Activated effector memory CD4-positive, alpha-beta T cell treated with Interleukin-2 at 50 U/mL for 16 hours (primary cell): ENCODE measurements around the gene CFAP46.
"Not testable (repeated sequence)": the region's sequence is repeated elsewhere in the genome, so short reads cannot be mapped to it uniquely, and the experiment has no call there.

Experiments used
- DNase-seq: peaks from one replicate; pipeline ENCODE4 v3.0.0-alpha.2; 2020

The CFAP46 gene

DNA sequence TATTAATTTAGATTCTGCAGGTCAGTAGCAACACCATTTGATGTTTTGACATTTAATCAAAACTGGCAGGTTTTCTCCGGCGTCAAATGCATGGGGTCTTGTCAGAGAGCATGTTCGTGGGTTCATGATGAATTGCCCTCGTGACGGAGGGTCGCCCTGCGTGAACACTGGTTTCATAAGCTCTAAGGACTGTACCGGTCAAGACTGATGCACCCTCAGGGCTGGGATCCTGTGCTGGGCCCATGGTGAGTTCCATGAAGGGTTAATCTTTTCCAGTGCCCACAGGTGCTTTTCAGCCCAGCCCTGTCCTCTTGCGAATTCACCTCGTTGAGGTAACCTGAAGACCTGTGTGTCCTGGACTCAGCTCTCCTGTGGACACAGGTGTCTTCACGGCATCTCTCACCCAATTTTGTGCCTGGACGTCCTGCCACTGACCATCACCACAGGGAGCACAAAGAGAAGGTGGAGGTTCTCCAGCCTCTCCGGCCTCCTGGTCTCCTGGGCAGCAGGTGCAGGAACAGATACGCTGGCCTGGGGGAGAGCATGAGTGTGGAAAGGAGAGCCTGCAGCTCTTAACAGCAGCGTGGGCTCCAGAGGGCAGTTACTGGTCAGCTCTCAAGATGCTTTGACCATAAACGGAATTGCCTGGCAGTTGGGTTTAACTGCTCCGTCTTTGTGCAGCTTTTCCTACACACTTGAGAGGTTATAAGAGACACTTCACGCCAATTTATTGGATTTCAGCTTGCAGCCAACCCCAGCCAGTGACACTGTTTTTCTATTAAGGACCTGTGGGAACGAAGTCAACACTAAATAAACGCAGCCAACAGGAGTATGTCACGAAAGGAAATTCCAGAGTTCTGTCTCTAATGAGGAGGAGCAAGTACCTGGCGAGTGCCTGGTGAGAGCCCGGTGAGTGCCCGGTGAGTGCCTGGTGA lies 37.4 kb upstream of the CFAP46 start:
- no peak for DNase-seq

DNA sequence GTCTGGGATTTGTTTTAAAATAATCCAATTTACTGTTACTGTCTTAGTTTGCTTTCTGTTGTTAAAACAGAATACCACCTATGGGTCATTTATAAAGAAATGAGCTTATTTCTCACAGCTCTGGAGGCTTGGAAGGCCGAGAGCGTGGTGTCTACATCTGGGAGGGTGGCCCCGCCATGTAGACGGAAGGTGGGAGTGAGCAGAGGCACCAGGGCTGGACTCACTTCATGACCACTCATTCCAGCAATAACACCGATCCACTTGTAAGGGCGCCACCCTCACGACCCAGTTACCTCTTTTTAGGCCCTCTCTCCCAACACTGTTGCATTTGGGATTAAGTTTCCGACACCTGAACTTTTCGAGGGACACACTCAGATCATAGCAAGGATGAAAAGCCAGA lies 36.2 kb upstream of the CFAP46 start:
- no peak for DNase-seq

DNA sequence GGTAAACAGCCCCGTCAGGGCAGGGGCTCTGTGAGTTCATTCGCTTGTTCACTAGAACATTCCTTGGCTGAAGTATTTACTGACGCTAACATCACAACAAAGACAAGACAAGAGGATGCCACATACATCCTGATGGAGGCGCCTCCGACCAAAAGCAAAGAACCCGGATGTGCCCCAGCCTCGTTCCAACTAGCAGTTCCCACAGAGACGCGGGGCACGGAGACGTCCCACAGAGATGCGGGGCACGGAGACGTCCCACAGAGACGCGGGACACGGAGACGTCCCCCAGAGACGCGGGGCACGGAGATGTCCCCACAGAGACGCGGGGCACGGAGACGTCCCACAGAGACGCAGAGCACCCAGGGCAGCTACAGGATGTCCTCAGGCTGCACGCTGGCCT lies 35.4 kb upstream of the CFAP46 start:
- no peak for DNase-seq

DNA sequence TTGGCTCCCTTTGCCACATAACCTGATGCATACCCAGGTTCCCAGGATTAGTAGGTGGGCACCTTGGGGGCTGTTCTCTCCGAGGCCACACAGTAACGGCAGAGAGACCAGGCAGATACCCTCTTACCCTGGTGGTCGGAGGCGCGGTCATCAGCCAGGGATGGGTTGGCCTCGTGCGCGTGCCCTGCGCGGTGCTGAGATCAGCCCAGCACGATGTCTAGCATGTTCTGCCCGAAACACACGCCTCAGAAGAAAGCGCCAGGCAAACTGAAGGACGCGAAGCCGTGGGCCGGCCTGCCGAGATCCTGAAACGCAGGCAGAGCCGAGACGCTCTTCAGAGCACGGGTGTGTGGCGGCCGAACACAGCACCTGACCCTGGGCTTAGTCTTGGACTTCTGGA lies 34.7 kb upstream of the CFAP46 start:
- no peak for DNase-seq

DNA sequence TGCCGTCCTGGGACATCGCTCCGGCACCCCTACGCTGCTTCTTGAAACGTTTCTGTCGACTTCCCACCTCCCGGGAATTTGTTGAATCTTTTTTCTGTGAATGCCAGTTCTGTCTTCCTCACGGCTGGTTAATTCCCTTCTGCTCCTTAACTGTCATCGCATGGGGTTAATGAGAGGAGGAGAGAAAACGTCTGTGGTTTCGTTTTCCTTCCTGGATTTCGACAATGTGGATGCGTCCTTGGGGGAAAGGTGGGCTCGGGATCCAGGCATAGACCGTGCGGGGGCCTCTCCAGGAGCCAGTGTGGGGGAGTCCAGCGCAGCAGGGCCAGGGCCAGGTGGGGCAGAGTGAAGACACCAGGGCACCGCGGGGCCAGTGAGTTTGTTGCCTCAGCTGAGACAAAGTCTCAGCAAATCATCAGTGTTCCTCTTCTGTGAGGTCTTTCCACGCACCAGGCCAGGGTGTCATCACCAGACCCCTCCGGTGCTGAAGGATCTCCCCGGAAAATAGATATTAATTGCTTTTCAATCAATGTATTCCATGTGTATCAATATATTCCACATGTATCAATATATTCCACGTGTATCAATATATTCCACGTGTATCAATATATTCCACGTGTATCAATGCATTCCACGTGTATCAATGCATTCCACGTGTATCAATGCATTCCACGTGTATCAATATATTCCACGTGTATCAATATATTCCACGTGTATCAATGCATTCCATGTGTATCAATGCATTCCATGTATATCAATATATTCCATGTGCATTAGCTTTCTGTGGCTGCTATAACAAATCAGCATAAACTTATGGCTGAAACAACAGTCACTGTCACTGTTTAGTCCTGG lies 33.7 kb upstream of the CFAP46 start:
- DNase-seq: no peak

DNA sequence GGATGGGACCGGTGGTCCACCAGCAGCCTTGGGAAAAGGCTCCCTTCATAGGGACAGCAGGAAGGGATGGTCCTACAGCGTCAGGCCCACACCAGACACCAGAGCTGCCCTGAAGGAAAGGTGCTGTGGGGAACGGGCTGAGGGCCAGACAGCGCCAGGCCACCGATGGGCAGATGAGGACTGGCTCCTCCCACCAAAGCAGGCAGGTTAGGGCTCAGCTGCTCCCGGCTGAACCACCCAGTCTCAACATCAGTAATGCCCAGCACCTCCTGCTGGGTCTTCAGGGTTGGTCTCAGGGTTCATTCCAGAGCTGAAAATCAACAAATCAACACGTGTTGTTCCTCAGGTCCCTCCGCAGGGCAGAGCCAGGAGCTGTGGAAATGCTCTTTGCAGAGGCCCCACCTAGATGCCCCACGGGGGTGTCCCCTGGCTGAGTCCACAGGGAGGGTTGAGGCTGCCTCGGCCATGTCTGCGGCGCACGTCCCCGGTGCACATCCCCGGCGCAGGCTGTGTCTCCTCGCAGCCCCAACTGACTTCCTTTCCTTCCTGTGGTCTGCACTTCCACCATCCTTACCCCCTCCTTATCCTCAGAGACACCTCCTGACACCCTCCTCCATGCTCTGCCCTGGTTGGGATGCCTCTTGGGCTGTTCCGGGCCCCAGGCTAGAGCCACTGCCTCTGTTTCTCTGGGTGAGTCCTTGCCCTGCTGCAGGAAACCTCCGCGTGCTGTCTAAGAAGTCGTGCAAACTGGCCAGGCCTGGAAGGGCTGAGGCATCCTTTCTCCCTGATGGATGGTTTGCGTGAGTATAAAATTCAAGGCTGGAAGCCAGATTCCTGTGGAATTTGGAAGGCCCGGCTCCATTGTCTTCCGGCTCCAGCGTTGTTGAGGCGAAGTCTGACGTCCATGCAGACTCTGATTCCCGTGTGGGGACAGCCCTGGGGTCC lies 32.8 kb upstream of the CFAP46 start:
- no peak for DNase-seq

DNA sequence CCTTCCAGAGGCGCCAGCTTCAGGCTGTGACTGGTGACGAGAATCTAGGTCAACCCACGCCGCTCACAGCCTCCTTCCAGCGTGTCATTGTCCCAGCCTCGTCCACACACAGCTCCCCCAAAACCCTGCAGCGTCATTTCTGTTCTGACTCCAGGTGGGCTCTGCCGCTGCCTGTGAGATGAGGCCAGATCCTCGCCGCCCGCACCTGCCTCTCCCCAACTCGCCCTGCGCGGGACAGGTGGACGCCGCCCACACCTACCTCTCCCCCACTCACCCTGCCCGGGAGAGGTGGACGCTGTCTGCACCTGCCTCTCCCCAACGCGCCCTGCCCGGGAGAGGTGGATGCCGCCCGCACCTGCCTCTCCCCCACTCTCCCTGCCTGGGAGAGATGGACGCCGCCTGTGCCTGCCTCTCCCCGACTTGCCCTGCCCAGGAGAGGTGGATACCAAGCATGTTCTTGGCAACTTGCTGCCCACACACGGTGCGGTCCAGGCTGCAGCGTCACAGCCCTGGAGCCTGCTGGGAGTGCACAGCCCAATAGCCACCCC lies 32.0 kb upstream of the CFAP46 start:
- no peak for DNase-seq

DNA sequence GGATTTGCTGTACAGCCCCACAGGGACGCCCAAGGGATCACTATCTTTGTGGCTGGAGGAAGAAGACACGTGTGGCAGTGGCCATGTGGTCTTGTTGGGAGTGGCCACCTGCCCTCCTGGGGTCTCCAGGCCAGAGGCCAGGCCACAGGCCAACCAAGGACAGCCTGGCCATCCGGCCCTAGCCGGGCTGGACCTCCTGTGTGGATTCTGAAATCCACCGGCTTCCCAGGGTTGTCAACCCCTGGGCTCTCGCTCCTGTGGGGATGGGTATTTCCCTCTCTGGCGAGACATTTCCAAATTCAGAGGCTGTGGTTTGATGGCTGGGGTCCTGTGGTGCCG lies 31.5 kb upstream of the CFAP46 start:
- no peak for DNase-seq

DNA sequence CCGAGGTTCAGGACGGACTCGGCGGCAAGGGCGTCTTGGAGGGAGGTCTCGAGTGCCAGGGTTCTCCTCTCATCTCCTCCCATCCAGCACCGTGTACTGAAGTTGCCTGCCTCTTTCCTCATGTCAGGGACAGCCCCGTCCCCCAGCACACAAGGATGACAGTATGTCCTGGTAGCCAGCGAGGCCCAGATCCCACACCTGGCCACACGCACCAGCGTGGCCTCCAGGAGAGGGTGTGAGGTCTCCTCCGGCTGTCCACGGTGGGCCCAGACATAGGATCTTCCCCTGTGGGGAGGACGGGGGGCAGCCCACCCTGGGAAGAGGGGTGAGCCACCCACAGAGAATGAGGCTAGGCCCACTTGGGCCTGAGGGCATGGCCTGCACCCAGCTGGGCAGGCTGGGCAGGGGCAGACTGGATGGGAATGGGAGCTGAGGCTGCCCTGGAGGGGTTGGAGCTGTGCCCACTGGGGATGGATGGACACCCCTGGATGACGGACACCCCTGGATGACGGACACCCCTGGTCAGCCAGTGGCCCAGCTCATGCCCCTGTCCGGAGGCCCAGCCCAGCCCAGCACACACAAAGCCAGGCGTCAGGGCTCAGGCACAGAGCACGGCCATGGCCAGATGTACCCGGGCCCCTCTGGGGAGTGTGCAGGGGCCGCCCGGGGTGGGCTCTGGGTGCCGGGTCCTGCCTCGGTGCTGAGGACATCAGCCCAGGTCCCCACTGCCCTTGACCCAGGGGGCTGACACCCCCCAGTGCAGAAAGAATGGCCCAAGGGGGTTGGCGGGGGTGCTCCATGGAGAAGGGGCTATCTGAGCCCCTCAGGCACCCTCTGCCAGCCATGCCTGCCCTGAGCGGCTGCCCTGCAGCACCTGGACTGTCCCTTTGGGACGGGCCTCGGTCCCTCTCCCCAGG lies 30.9 kb upstream of the CFAP46 start:
- DNase-seq: no peak

DNA sequence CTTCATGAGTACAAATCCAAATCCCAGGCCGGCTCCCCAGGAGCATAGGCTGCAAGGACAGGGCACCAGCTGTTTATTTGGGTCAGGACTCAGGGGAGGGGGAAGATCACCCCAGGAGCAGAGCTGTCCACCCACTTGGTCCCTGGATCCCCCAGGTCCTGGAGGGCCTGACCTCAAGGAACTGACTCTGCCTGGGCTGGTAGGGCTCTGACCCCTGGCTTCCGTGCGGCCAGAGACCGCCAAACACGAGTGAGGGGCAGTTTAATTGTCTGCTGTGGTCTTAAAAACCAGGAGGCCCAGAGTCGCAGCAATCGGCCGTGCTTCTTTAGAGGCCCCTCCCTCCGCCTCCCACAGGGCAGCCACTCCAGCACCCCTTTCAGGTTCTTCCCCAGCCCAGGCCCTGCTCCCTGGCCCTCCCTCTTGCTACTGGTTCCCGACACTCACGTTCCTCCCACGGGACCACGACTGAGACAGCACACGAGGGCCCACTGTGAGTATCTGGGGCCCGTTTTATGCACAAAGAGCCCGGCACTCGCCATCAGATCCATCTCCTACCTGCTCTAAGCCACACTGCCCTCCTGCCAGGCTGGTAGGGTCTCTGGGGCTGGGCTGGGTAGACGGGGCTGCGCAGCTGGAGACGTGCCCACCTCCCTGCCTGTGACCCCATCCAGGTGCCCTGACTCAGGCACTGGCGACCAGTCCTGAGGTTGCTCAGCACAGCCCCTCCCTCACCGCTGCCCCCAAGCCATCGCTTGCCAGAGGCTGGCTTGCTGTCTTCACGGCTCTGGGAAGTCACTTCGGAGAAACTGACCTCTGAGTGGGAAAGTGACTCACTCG lies 30.0 kb upstream of the CFAP46 start:
- no peak for DNase-seq

DNA sequence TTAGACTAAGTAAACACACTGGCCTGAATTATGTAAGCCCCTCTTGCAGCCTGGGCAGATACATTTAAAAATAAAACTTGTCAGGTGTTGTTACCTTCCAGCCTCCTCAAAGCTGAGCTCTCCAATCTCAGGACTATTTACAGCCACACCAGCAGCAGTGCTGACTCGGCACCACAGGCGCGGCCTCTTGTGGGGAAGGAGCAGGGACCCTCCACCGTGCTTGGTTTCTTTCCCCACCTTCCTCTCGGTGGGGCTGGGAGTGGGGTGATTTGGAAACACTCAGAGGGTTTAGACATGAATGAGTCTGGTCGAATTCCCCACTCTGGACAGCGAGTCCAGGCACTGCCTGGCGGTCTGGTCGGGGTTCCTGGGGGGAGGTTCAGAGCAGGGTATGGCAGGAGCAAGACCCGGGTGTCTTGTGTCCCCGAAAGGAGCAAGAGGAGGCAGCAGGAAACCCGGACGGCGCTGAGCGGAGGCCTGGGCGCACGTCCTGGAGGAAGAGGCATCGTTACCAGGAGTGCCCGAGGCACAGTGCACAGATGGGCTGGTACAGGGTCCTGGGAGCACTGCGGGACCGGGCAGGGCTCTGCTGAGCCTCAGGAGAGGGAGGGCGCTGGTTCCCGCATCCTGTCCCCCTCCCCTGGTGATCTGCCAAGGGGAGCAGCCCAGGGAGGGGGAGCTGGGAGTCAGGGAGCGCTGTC lies 29.2 kb upstream of the CFAP46 start:
- no peak for DNase-seq

DNA sequence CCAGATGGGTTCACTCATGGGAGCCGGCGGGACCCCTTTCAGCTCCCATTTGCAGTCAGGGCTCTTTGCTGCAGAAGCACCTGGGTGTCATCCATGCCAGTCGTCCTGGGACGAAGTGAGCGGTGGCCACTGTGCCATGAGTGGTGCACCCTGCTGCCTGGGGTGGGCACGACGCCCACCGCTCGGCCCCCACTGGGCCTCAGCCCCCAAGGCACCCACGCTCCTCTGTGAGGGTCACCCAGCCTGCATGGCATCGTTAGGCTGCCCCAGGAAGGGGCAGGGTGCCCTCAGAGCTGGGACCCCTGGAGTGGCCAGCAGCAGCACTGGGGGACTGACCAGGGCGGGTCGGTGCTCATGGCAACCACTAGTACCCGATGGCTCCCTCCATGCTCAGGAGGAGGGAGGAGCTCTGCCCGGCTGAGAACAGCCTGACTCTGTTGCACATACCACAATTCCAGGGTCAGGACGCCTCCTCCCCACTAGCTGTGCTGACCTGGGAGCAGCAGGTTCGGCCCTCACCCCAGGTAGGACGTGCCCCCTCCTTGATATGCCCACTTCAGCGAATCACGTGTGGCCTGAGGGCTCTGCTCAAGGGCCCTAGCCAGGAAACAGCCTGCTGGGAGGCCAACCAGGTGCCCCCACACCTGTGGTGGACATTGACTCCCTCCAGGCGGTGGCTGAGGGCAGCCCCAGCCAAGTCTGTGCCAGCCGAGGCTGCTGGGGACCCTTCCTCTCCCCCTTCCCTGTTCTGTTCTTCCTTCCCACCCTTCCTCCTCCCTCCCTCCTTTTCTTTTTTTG lies 28.5 kb upstream of the CFAP46 start:
- no peak for DNase-seq

DNA sequence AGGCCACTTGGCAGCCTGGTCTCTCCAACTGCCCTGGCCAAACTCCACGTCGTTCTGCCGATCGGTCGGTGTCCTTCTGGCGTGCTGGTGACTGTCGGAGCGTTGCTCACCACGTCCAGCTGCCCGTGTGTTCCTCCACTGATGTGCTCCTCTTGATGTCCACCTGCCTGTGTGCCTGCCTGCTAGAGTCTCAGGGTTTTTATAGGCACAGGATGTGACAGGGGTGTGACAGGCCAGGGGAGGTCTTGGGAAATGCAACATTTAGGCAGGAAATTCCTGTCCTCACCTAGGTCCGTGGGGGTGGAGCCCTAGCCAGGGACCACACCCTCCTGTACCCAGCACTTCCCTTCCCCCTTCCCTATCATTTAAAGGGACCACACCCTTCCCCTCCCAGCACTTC lies 25.2 kb upstream of the CFAP46 start:
- no peak for DNase-seq

DNA sequence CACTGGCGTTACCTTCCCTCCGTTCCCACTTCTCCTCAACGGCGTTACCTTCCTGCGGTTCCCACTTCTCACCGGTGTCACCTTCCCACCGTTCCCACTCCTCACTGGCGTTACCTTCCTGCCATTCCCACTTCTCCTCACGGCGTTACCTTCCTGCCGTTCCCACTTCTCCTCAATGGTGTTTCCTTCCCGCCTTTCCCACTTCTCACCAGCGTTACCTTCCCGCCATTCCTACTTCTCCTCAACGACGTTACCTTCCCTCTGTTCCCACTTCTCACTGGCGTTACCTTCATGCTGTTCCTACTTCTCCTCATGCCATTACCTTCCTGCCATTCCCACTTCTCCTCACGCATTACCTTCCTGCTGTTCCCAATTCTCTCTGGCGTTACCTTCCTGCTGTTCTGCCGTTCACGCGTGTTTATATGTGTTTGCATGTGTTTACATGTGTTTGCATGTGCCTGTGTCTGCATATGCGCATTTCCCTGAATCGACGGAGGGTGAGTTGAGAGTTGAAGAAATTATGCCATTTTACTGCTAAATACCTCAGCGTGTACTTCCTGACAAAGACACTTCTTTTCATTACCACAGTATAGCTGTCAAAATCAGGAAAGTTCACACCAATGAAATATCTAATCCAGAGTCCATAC lies 23.2 kb upstream of the CFAP46 start:
- DNase-seq: no peak

DNA sequence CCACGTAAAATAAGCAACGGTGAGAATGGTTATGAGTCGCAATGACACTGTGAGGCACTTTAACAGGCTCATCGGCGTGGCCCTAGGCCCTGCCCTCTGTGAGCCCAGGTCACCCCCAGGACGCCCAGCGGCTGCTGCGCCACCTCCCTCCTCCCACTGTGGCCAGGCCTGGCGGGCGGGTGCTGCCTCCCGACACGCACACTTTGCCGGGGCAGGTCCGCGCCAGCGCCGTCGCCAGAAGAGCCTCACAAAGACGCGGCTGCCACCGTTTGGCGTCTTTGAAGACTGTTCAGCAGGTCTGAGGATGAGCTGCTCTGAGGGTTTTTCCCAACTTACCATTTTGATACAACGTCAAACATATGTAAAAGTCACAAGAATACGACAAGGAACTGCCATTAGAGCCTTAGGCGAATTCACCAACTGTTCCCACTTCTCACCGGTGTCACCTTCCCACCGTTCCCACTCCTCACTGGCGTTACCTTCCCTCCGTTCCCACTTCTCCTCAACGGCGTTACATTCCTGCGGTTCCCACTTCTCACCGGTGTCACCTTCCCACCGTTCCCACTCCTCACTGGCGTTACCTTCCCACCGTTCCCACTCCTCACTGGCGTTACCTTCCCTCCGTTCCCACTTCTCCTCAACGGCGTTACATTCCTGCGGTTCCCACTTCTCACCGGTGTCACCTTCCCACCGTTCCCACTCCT lies 22.5 kb upstream of the CFAP46 start:
- not testable (repeated sequence) for DNase-seq

DNA sequence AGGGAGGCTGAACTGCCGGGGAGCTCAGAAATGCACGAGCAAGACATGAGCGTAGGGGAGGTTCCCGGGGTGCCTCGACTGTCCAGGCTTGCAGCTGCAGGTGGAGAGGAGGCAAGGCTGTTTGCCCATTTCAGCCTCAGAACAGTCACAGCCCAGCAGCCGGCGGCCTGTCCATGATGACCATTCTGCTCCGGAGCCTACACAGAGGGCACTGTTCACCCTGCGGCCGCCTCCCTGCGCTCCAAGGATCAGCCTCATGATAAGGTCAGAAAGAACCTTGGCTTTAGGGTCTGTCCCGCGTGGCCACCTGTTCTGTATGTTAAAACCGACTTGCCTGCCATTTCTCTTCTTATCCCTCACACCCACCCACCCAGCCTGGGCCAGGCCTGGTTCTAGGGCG lies 21.9 kb upstream of the CFAP46 start:
- DNase-seq: no peak

DNA sequence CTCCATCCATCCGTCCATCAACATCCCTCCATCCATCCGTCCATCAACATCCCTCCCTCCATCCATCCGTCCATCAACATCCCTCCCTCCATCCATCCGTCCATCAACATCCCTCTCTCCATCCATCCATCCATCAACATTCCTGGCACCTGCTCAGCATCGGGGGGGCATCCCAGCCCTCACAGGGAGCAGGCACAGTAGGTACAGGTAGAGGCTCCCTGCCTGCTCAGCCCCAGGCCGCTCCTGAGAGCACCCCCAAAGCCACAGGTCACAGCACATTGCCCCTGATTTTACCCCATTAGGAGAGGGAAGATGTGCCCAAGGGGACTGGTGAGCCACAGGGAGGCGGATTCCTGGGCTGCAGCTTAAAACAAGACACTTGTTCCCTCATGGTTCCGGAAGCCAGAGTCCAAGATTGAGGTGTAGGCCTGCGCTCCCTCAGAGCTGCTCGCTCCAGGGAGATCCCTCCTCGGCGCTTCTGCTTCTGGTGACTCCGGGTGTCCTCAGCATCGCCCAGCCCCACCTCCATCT lies 21.1 kb upstream of the CFAP46 start:
- no peak for DNase-seq
